H9 (cell line): Measurements from ENCODE around the gene SIPA1L3. TPM values are rescaled to one million over a fixed set of nuclear protein-coding genes. Genes with fewer than 3 reads are reported as not detected.

Experiments used
- DNase-seq: peaks from one replicate; pipeline ENCODE4 v3.0.0-alpha.2; 2017
- H2AFZ ChIP-seq: one replicate; pipeline ENCODE4 v1.6.1; 2013; ENCODE audit warnings: mild to moderate bottlenecking, low read length, control low read depth, moderate library complexity
- H2AK5ac ChIP-seq: 2 replicates; pipeline ENCODE4 v1.6.1; 2013; ENCODE audit warnings: low read length, control low read depth, mixed read lengths; ENCODE audit not compliant: insufficient read length
- H2BK120ac ChIP-seq: one replicate; pipeline ENCODE4 v1.6.1; 2013; ENCODE audit warnings: low read depth, mild to moderate bottlenecking, low read length, control low read depth, inconsistent platforms; ENCODE audit not compliant: poor library complexity, severe bottlenecking
- H2BK12ac ChIP-seq: 2 replicates; pipeline ENCODE4 v1.6.1; 2013; ENCODE audit warnings: low read length, control low read depth, mixed read lengths, low read depth; ENCODE audit not compliant: insufficient read length
- H2BK15ac ChIP-seq: 2 replicates; pipeline ENCODE4 v1.6.1; 2013; ENCODE audit warnings: low read depth, low read length, control low read depth
- H2BK20ac ChIP-seq: one replicate; pipeline ENCODE4 v1.6.1; 2013; ENCODE audit warnings: low read depth, mild to moderate bottlenecking, low read length, control low read depth, inconsistent platforms; ENCODE audit not compliant: poor library complexity, severe bottlenecking
- H2BK5ac ChIP-seq: 2 replicates; pipeline ENCODE4 v1.6.1; 2013; ENCODE audit warnings: low read length, control low read depth, mixed read lengths; ENCODE audit not compliant: insufficient read length
- H3K14ac ChIP-seq: 2 replicates; pipeline ENCODE4 v1.6.1; 2013; ENCODE audit warnings: low read length, control low read depth; ENCODE audit not compliant: insufficient read depth
- H3K18ac ChIP-seq: 2 replicates; pipeline ENCODE4 v1.6.1; 2013; ENCODE audit warnings: low read depth, mild to moderate bottlenecking, mixed read lengths, low read length, control low read depth; ENCODE audit not compliant: insufficient read length
- H3K23ac ChIP-seq: 2 replicates; pipeline ENCODE4 v1.6.1; 2013; ENCODE audit warnings: low read length, control low read depth, mixed read lengths, low read depth; ENCODE audit not compliant: insufficient read length
- H3K23me2 ChIP-seq: 2 replicates; pipeline ENCODE4 v1.6.1; 2013; ENCODE audit warnings: low read depth, mild to moderate bottlenecking, mixed read lengths, low read length, control low read depth; ENCODE audit not compliant: insufficient read length, poor library complexity, severe bottlenecking
- H3K27ac ChIP-seq: 2 replicates; pipeline ENCODE4 v1.5.1; 2013; ENCODE audit warnings: low read length, control low read depth, mixed read lengths, low read depth; ENCODE audit not compliant: insufficient read length
- H3K27me3 ChIP-seq: 2 replicates; pipeline ENCODE4 v1.6.1; 2013; ENCODE audit warnings: low read length, control low read depth, inconsistent platforms; ENCODE audit not compliant: insufficient read depth
- H3K4ac ChIP-seq: 2 replicates; pipeline ENCODE4 v1.6.1; 2013; ENCODE audit warnings: low read depth, mild to moderate bottlenecking, control low read depth, inconsistent platforms, low read length, moderate library complexity
- H3K4me1 ChIP-seq: 2 replicates; pipeline ENCODE4 v1.6.1; 2013; ENCODE audit warnings: low read length, control low read depth, inconsistent platforms; ENCODE audit not compliant: insufficient read depth
- H3K4me2 ChIP-seq: 2 replicates; pipeline ENCODE4 v1.6.1; 2013; ENCODE audit warnings: low read length, control low read depth, mixed read lengths; ENCODE audit not compliant: insufficient read length, insufficient read depth
- H3K56ac ChIP-seq: 2 replicates; pipeline ENCODE4 v1.6.1; 2013; ENCODE audit warnings: low read depth, mild to moderate bottlenecking, mixed read lengths, low read length, control low read depth; ENCODE audit not compliant: insufficient read length
- H3K79me1 ChIP-seq: 2 replicates; pipeline ENCODE4 v1.6.1; 2013; ENCODE audit warnings: low read depth, mild to moderate bottlenecking, moderate library complexity, low read length, control low read depth, inconsistent platforms; ENCODE audit not compliant: insufficient read depth, poor library complexity, severe bottlenecking
- H3K79me2 ChIP-seq: 2 replicates; pipeline ENCODE4 v1.6.1; 2013; ENCODE audit warnings: low read length, control low read depth, inconsistent platforms; ENCODE audit not compliant: insufficient read depth
- H3K9ac ChIP-seq: 2 replicates; pipeline ENCODE4 v1.6.1; 2013; ENCODE audit warnings: low read length, control low read depth, mixed read lengths; ENCODE audit not compliant: insufficient read length; ENCODE audit errors: extremely low read depth
- H3K9me3 ChIP-seq: one replicate; pipeline ENCODE4 v1.6.1; 2013; ENCODE audit warnings: low read depth, low read length, inconsistent platforms; ENCODE audit not compliant: control insufficient read depth
- H3T11ph ChIP-seq: one replicate; pipeline ENCODE4 v1.6.1; 2013; ENCODE audit warnings: mild to moderate bottlenecking, low read length, control low read depth, inconsistent platforms
- H4K20me1 ChIP-seq: one replicate; pipeline ENCODE4 v1.6.1; 2013; ENCODE audit not compliant: control insufficient read depth, insufficient read length, insufficient read depth
- H4K5ac ChIP-seq: 2 replicates; pipeline ENCODE4 v1.6.1; 2013; ENCODE audit warnings: low read depth, mild to moderate bottlenecking, mixed read lengths, low read length, control low read depth; ENCODE audit not compliant: insufficient read length
- H4K8ac ChIP-seq: replicated peaks from 2 replicates; pipeline ENCODE4 v1.6.1; 2013; ENCODE audit warnings: low read length, control low read depth, mixed read lengths, low read depth; ENCODE audit not compliant: insufficient read length
- H4K91ac ChIP-seq: 2 replicates; pipeline ENCODE4 v1.6.1; 2013; ENCODE audit warnings: low read depth, mild to moderate bottlenecking, moderate library complexity, mixed read lengths, low read length, control low read depth; ENCODE audit not compliant: insufficient read length
- H3K27ac Mint-ChIP-seq, 3 experiments: 2 replicates in 2 of 3; 3 replicates in 1 of 3; pipeline ENCODE4 v1.8.0; 2020 to 2021; ENCODE audit warnings: mixed read lengths in 3 of 3, mild to moderate bottlenecking in 1 of 3, moderate library complexity in 1 of 3
- H3K27me3 Mint-ChIP-seq: 2 replicates; pipeline ENCODE4 v1.8.0; 2021; ENCODE audit warnings: low read depth, mild to moderate bottlenecking, moderate library complexity, mixed read lengths
- H3K36me3 Mint-ChIP-seq, 3 experiments: 2 replicates in 2 of 3; 3 replicates in 1 of 3; pipeline ENCODE4 v1.8.0; 2020 to 2021; ENCODE audit warnings: low read depth in 3 of 3, mixed read lengths in 3 of 3; ENCODE audit not compliant: insufficient read depth in 1 of 3
- H3K4me1 Mint-ChIP-seq, 2 experiments: 2 replicates each; pipeline ENCODE4 v1.8.0; 2020; ENCODE audit warnings: mixed read lengths in 2 of 2
- H3K4me3 Mint-ChIP-seq, 2 experiments: 2 replicates in 1 of 2; 3 replicates in 1 of 2; pipeline ENCODE4 v1.8.0; 2020 to 2021; ENCODE audit warnings: mild to moderate bottlenecking in 2 of 2, mixed read lengths in 2 of 2, moderate library complexity in 1 of 2
- H3K9me3 Mint-ChIP-seq, 2 experiments: 2 replicates in 1 of 2; 3 replicates in 1 of 2; pipeline ENCODE4 v1.8.0; 2020; ENCODE audit warnings: mild to moderate bottlenecking in 2 of 2, mixed read lengths in 2 of 2, moderate library complexity in 1 of 2
- WGBS: extraction: QIAGEN DNeasy Blood & Tissue Kit; methylation state at CpG from one replicate; pipeline ENCODE4 v1.1.7; 2013; ENCODE audit warnings: missing lambda C conversion rate, low lambda C conversion rate, mixed read lengths; ENCODE audit not compliant: insufficient read length; ENCODE audit errors: extremely low coverage; 5-methylcytosine and 5-hydroxymethylcytosine counted together
- total RNA-seq: library from RNA; stranded (reverse); gene quantifications from 2 replicates; pipeline ENCODE4 v1.2.1, GENCODE V29; 2021
- TF ChIP-seq, protein P1 (sequence below): fragments of 200-600 bp; sonication (generic); conservative IDR thresholded peaks from 3 replicates; pipeline ENCODE4 v1.8.0; 2021; ENCODE audit warnings: antibody characterized with exemption, mild to moderate bottlenecking

Gene SIPA1L3
- total RNA-seq, 1 experiment from 2014 or later: 40.1 TPM

DNA sequence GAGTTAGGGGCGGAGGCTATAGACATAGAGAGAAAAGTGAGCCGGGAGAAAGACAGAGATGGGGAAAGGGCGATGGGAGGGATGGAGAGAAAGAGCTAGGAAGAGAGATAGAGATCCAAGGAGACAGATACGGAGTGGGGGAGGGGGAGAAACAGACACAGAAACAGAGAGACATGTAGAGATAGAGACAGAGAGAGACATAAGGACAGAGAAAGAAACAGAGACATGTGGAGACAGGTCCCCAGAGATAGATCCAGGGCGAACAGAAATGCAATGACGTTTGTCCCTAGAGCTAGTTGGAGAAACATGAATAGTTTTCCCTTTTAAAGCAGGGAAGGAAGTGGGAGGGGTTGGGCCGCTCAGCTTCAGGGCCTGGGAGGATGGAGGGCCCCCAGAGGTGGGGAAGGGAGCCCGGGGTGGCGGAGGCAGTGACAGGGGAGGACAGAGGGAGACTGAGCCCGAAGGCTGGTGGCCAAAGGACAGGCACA lies 344.6 kb downstream of the SIPA1L3 start:
- no peak for DNase-seq
- H3K4me3 Mint-ChIP-seq: peak overlapping the region in 1 of 2 experiments; percentile 68; a peak in 3 of 5 replicates
- H2BK12ac ChIP-seq: no peak overlapping the region

More for the DNA sequence above, 344.6 kb downstream of the SIPA1L3 start:
- Histone ChIP-seq H2BK15ac (no peak overlapping the region), H3K27me3 (no peaks in the 10 kb centered on the region; the same call in 1 of the 2 replicates), H3K79me1 (no peaks in the 10 kb centered on the region), H4K5ac (no peak overlapping the region), H3K4me2 (peak overlapping the region; percentile 71), H3K18ac (no peak overlapping the region), H3K23ac (no peak overlapping the region), H4K8ac (no peak overlapping the region), H3K14ac (peak overlapping the region; percentile 11; the same call in 1 of the 2 replicates), H2AFZ (no peak overlapping the region), H4K20me1 (no peaks in the 10 kb centered on the region), H3K79me2 (no peaks in the 10 kb centered on the region), H3K27ac (no peak overlapping the region), H3K4ac (no peak overlapping the region), H3K9ac (no peak overlapping the region), H4K91ac (no peak overlapping the region), H2BK120ac (no peak overlapping the region), H2BK5ac (no peak overlapping the region), H3K56ac (no peak overlapping the region), H3K9me3 (no peaks in the 10 kb centered on the region), H3T11ph (no peak overlapping the region), H3K4me1 (peaks cover 3% of the 10 kb centered on the region; the same call in 1 of the 2 replicates), H2AK5ac (no peak overlapping the region), H2BK20ac (no peak overlapping the region), H3K23me2 (peaks cover 11% of the 10 kb centered on the region)
- Mint-ChIP-seq H3K27ac (no peak overlapping the region; a peak in 1 of 7 replicates), H3K36me3 (no peaks in the 10 kb centered on the region; a peak in 2 of 7 replicates), H3K27me3 (peaks cover 20% of the 10 kb centered on the region), H3K4me1 (peaks cover 39 to 49% of the 10 kb centered on the region in 2 experiments), H3K9me3 (peaks cover 0 to under 1% of the 10 kb centered on the region in 2 experiments; a peak in 1 of 5 replicates)
- WGBS: no CpG with 5 or more reads among the region's 10 CpGs
- TF ChIP-seq, protein P1, sequence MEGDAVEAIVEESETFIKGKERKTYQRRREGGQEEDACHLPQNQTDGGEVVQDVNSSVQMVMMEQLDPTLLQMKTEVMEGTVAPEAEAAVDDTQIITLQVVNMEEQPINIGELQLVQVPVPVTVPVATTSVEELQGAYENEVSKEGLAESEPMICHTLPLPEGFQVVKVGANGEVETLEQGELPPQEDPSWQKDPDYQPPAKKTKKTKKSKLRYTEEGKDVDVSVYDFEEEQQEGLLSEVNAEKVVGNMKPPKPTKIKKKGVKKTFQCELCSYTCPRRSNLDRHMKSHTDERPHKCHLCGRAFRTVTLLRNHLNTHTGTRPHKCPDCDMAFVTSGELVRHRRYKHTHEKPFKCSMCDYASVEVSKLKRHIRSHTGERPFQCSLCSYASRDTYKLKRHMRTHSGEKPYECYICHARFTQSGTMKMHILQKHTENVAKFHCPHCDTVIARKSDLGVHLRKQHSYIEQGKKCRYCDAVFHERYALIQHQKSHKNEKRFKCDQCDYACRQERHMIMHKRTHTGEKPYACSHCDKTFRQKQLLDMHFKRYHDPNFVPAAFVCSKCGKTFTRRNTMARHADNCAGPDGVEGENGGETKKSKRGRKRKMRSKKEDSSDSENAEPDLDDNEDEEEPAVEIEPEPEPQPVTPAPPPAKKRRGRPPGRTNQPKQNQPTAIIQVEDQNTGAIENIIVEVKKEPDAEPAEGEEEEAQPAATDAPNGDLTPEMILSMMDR: no peak
